Neutrophil (primary cell): ENCODE results near the gene TXN.
A peak's percentile ranks its signal among the peaks of the same experiment; 100 is the strongest.

Source experiments
- H3K27ac ChIP-seq: fragments of 200-600 bp; sonication (generic); 2 replicates; pipeline ENCODE4 v1.5.1; 2016; ENCODE audit warnings: mild to moderate bottlenecking, moderate library complexity
- H3K27me3 ChIP-seq: fragments of 200-600 bp; sonication (generic); 2 replicates; pipeline ENCODE4 v1.6.0; 2016; ENCODE audit warnings: mild to moderate bottlenecking
- H3K36me3 ChIP-seq: fragments of 200-600 bp; sonication (generic); 2 replicates; pipeline ENCODE4 v1.5.1; 2017
- H3K4me1 ChIP-seq, 2 experiments: fragments of 200-600 bp in 1 of 2; sonication (generic) in 1 of 2; 1 replicate in 1 of 2; 2 replicates in 1 of 2; pipeline versions ENCODE4 v1.5.1 to v1.6.1; 2013 to 2016; ENCODE audit warnings: low read depth in 1 of 2, low read length in 1 of 2, mild to moderate bottlenecking in 1 of 2, moderate library complexity in 1 of 2; ENCODE audit not compliant: control insufficient read depth in 1 of 2, insufficient read depth in 1 of 2
- H3K4me3 ChIP-seq, 2 experiments: fragments of 200-600 bp in 1 of 2; sonication (generic) in 1 of 2; 1 replicate in 1 of 2; 2 replicates in 1 of 2; pipeline ENCODE4 v1.5.1; 2013 to 2016; ENCODE audit warnings: low read depth in 1 of 2, low read length in 1 of 2, mild to moderate bottlenecking in 1 of 2, moderate library complexity in 1 of 2
- H3K9me3 ChIP-seq: fragments of 200-600 bp; sonication (generic); 2 replicates; pipeline ENCODE4 v1.5.1; 2016
- TF ChIP-seq, protein P1 (sequence below): fragments of 200-600 bp; sonication (generic); IDR thresholded peaks from 2 replicates; pipeline ENCODE4 v1.5.1; 2016; ENCODE audit warnings: antibody characterized with exemption

TXN gene

DNA sequence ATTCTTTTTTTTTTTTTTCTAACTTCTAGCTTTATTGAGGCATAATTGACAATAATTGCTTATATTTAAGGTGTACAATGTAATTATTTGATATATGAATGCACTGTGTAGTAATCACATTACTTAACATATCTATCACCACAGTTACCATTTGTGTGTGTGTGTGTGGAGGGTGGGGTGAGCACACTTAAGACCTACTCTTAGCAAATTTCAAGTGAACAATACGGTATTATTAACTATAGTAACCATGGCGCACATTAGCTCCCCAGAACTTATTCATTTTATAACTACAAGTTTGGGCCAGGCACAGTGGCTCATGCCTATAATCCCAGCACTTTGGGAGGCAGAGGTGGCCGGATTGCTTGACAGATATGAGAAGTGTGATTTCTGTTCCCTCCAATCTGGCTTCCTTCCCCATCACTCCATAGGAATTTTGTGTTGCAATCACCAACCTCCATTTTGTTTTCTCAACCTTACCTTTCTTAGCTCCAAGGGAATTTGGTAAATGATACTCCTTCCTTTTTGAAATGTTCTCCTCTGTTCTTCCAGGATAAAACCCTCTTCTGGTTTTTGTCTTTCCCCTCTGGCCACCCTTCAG is 14.9 kb downstream of the TXN start:
- TF ChIP-seq, protein P1, sequence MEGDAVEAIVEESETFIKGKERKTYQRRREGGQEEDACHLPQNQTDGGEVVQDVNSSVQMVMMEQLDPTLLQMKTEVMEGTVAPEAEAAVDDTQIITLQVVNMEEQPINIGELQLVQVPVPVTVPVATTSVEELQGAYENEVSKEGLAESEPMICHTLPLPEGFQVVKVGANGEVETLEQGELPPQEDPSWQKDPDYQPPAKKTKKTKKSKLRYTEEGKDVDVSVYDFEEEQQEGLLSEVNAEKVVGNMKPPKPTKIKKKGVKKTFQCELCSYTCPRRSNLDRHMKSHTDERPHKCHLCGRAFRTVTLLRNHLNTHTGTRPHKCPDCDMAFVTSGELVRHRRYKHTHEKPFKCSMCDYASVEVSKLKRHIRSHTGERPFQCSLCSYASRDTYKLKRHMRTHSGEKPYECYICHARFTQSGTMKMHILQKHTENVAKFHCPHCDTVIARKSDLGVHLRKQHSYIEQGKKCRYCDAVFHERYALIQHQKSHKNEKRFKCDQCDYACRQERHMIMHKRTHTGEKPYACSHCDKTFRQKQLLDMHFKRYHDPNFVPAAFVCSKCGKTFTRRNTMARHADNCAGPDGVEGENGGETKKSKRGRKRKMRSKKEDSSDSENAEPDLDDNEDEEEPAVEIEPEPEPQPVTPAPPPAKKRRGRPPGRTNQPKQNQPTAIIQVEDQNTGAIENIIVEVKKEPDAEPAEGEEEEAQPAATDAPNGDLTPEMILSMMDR, result no peak
- Histone ChIP-seq H3K4me3 (no peak overlapping the region), H3K36me3 (peaks cover 50% of the 10 kb centered on the region), H3K27me3 (no peaks in the 10 kb centered on the region), H3K27ac (peak overlapping the region; percentile 15), H3K9me3 (no peaks in the 10 kb centered on the region), H3K4me1 (peaks cover 16 to 26% of the 10 kb centered on the region in 2 experiments)

DNA sequence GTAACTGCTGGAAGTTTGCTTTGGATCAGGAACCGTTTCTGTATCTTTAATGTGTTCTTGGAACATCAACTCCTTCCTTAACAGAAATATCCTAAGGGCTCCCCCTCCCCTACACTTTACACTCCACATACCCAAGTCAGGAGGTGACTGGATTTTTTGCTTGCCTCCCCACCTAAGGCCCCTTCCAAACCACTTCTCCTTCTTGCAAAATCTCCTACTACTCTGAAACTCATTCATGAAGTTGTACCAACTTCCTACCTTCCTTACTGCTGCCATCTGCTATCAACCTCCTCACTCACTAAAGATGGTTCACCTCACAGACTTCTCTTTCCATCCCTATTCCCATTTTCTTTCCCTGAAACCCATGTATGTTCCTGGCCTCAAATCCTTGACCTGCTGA is 16.1 kb downstream of the TXN start:
- no peaks in the 10 kb centered on the region for H3K9me3 ChIP-seq
- peaks cover 40% of the 10 kb centered on the region for H3K36me3 ChIP-seq
- H3K4me3 ChIP-seq, result no peak overlapping the region
- no peaks in the 10 kb centered on the region for H3K27me3 ChIP-seq
- peaks cover 16 to 26% of the 10 kb centered on the region in 2 experiments for H3K4me1 ChIP-seq
- peak overlapping the region; percentile 46 for H3K27ac ChIP-seq
- TF ChIP-seq, protein P1, result no peak

DNA sequence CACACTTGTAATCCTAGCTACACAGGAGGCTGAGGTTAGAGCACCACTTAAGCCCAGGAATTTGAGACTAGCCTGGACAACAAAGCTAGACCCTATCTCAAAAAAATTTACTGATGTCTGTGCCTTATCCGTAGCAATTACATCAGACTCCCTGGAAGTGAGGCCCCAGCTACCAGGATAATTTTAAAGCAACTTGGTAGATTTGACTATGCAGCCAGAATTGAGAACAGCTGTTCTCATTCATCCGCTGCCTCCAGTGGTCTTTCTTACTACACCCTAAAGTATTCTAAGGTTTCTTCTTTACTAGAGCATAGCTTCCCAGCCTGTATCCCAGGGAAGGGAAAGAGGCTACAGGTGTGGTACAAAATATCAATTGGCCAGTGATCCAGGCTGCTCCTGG is 28.0 kb downstream of the TXN start:
- no peaks in the 10 kb centered on the region for H3K27me3 ChIP-seq
- no peaks in the 10 kb centered on the region for H3K9me3 ChIP-seq

DNA sequence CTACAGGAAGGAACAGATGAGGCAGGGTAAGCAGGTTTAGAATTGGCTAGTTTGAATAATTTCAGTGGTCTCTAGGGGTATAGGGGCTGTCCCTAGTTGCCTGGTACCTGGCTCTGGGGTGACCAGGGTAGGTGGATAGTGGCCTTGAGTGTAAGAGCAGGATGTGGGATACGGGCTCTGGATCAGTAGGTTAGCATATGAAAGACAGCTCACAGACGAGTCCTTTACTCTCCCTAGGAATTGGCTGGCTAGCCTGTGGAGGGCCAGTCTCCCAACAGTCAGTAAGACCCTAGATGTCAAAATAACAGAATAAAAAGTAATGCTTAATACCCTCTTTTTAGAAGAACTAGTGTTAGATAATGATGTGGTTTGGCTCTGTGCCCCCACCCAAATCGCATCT is 31.7 kb downstream of the TXN start:
- H3K4me3 ChIP-seq, result no peak overlapping the region
- no peak overlapping the region for H3K27ac ChIP-seq
- TF ChIP-seq, protein P1, result no peak
- H3K9me3 ChIP-seq, result no peaks in the 10 kb centered on the region
- H3K4me1 ChIP-seq, result no peaks in the 10 kb centered on the region
- no peaks in the 10 kb centered on the region for H3K36me3 ChIP-seq
- no peaks in the 10 kb centered on the region for H3K27me3 ChIP-seq

More for the DNA sequence above, 28.0 kb downstream of the TXN start:
- TF ChIP-seq, protein P1, result no peak
- Histone ChIP-seq H3K27ac (no peak overlapping the region), H3K4me3 (no peak overlapping the region), H3K4me1 (no peaks in the 10 kb centered on the region), H3K36me3 (no peaks in the 10 kb centered on the region)

DNA sequence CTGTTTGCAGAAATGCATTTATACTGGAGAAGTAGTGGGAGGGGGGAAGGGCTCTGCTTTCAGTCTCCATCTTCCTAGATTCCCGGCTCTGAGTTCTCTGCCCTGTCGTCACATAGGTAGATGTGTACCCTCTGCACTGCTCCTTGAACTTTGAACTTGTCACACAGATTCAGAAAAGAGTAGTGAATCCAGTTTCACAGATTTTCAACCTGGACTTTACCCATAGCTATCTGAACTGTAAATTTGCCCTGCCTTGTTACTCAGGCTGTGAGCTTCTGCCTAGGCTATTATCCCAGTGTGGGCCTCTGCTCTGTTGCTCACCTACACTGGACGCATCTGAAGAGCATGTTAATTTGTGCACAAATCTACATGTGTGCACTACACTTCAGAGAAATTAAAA is 35.5 kb downstream of the TXN start:
- Histone ChIP-seq H3K27me3 (no peaks in the 10 kb centered on the region), H3K27ac (no peak overlapping the region)
- TF ChIP-seq, protein P1, result no peak

More for the DNA sequence above, 35.5 kb downstream of the TXN start:
- no peaks in the 10 kb centered on the region for H3K36me3 ChIP-seq
- no peaks in the 10 kb centered on the region for H3K4me1 ChIP-seq
- no peak overlapping the region for H3K4me3 ChIP-seq
- H3K9me3 ChIP-seq, result no peaks in the 10 kb centered on the region
